NCI-H2227 treated with DMSO at 0.1 percent for 48 hours (cell line): Measurements from ENCODE around the gene ZNF629.

ENCODE experiments used
- DNase-seq: peaks from one replicate; lab custom pipeline; 2025; lab: John Stamatoyannopoulos, UW

Gene ZNF629

DNA sequence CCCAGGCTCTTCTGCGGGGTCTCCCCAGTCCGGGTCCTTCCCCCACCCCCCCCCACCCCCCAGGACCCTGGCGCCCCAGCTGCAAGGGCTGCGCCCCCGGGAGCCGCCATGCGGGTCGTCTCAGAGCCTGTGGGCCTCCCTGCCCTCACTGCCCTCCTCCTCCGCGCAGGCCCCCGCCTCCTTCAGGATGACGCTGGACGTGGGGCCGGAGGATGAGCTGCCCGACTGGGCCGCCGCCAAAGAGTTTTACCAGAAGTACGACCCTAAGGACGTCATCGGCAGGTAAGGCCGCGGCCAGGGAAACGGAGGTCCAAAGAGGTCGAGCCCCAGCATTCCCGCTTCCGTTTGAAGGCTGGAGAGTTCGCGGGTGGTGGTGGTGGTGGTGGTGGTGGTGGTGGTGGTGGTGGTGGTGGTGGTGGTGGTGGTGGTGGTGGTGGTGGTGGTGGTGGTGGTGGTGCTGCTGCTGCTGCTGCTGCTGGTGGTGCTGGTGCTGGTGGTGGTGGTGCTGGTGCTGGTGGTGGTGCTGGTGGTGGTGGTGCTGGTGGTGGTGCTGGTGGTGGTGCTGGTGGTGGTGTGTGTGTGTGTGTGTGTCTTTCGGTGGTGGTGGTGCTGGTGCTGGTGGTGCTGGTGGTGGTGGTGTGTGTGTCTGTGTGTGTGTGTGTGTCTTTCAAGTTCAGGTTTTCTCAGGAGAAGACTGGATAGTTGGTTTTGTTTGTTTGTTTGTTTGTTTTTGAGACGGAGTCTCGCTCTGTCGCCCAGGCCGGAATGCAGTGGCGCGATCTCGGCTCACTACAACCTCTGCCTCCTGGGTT is 38.2 kb downstream of the ZNF629 start:
- DNase-seq, result no peak

DNA sequence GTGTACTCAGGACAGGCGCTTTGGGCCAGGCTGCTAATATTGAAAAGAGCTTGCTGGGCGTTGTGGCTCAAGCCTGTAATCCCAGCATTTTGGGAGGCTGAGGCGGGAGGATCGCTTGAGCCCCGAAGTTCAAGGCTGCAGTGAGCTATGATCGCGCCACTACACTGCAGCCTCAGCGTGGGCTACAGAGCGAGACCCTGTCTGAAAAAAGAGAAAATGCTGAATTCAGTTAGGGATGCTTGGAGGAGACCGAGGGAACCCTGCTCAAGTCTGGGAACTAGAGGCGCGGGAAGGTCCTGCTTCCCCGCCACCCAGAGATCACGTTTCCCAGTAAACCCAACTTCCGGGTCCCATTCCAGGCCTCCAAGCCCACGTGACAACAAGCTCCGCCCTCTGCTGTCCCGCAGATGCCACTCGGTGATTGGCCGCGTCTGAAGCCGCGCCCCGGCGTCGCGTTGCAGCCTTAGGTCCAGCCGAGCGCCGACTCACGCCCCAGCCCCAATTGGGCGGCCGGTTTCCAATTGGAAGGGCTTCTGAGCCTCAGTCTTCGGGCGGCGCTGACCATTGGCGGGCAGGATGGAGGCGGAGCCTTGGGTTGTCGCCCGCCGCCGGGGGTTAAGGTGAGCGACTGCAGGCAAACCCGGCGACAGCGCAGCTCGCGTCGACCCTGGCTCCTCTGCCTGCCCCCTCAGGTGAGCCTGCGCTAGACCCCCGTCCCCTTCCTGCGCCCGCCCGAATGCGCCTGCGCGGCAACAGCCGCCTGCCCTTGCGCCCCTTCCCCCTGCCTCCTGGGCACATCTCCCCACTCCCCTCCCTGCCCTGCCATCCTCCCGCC is 39.0 kb downstream of the ZNF629 start, which contains the start of gene PHKG2:
TSS of gene PHKG2 (plus strand) at position 627 of the 835 bp plus-strand sequence. CDS start 396 bp downstream, outside the sequence.
- peak; percentile 97 for DNase-seq

DNA sequence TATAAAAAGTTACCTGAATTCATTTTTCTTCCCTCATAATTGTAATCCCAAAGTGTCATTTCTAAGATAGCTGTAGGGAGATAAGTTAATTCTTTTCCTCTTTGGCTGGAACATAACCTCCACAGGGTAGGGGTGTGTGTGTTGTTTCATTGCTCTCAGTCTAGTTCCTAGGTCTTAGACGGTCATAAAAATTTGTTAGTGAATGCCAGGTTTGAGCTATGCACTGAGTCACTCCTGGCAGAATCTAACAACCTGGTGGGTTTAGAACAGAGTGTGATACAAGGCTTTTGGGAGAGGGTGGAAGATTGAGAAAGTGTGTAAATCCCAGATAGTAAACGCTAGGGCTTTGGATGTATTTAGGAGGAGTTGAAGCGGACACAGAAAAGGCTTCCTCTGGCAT is 39.7 kb downstream of the ZNF629 start:
- no peak for DNase-seq

DNA sequence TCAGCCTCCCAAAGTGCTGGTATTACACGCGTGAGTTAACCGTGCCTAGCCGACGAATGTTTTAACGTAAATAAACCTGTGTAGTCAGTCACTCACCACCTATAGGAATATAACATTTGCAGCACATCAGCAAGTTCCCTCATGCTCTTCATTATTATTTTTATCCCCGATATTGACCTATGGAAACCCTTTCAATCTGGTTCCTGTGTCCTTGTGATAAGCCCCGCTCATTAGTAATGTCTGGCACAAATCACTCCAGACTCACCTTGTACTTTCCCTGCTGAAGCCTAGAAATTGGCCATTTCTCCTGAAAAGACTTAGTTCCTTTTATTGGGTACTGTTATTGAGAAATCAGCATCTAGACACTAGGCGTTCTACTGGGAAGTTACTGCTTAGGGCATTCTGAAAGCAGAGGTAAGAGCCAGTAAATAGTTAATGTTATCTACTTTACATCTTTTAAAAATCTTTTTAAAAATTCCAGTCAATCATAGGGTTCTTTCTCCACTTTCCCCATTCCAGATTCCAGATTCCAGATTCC is 40.3 kb downstream of the ZNF629 start:
- DNase-seq, result no peak

DNA sequence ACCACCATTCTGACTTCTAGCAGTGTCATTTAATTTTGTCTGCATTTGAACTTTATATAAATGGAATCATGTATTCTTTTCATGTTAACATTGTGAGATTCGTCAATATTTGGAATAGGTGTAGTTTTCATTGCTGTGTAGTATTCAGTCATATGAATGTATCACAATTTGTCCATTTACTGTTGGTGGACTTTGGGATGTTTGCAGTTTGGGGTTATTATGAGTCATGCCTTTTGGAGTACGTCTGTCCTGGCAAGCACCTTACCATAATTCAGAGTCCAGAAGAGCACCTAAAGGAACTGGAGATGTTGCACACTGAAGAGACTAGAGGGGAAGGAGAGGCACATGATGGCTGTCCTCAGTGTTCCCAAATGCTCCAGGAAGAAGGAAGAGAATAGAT is 41.9 kb downstream of the ZNF629 start:
- DNase-seq, result no peak

DNA sequence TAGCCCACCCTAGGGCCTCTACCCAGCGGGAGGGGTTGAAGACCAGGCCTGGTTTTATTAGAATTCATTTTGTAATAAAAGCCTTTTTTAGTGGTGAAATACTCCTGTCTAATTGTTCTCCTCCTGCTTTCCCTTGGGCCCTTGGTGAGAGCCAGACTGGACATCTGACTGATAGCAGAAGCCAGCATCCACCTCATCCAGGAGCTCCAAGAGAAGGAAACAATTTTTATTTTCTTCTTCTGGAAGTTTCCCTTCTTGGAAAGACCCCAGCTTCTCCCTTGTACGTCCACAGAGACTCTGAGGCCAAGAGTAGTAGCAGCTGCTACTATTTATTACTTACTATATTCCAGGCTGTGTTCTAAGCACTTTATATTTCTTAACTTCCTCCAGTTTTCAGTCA is 42.8 kb downstream of the ZNF629 start:
- DNase-seq, result no peak

DNA sequence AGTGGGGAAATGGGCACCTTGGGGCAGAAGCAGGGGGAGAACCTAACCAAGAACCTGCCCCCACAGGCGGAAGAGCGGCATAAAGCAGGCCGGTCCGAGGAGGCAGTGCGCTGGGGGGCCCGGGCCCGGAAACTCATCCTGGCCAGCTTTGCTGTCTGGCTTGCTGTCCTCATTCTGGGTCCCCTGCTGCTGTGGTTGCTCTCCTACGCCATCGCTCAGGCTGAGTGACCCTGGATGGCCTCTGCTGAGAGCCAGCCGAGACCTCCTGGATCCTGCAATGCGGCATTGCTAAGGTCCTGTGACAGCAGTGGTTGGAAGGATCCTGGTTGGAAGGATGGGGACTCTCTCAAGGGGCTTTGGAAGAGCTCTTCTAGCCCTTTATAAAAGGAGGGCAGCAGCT is 43.3 kb downstream of the ZNF629 start:
- DNase-seq, result no peak

DNA sequence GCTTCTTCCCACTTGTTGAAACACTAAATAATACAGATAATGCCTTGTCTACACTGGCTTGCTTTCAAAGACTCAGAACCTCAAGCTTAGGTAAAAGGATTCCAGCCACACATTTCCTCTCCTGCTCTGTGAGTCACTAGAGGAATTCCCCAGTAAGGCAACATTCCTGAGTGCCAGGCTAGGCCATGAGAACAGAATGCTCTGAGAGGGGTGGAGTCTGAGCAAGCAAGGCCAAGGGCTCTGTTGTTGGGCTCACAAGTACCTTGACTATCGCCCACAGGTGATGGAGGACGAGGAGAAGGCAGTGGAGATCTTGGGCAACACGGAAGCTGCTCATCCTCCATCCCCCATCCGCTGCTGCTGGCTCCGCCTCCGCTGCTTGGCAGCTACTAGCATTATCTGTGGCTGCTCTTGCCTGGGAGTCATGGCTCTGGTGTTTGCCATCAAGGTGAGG is 45.5 kb downstream of the ZNF629 start:
- peak; percentile 36 for DNase-seq

DNA sequence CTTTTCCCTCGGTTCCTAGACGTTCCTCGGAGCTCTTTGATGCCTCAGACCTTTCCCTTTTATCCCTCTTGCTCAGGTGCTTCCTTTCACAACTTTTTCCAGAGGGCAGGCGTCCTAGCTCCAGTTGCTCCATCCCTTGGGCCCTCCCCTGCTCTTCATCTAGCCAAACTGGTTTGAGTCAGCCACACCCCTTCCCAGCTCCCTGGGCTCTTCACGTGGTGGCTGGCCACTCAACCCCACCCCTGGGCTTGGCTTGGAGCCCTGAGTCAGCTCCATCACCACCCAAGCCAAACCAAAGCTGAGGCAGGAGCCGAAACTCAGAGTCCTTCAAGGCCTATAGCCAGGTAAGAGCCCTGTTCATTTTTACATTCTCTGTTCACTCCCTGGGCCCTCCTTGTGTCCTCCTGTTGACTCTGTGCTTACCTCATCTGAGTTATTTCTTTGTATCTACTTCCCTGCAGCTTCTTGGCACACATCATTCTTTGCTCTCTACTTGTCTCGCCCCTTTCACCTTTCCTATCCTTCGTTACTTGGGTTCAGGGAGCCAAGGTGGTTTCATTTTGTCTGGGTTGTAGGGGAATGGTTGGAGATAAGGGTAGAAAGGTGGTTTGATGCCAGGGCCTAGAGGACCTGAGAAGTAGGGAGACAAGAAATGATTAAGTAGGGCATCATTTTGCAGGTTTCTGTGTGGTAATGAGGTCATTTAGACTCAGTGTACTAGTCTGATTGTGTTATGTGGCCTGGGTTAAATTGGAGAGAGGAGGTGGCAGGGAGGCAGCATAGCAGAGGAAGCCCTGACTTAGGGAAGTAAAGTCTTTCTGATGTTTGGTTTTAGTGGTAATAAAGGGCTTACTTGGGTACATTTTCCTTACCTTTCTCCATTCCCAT is 46.4 kb downstream of the ZNF629 start:
- DNase-seq, result no peak

DNA sequence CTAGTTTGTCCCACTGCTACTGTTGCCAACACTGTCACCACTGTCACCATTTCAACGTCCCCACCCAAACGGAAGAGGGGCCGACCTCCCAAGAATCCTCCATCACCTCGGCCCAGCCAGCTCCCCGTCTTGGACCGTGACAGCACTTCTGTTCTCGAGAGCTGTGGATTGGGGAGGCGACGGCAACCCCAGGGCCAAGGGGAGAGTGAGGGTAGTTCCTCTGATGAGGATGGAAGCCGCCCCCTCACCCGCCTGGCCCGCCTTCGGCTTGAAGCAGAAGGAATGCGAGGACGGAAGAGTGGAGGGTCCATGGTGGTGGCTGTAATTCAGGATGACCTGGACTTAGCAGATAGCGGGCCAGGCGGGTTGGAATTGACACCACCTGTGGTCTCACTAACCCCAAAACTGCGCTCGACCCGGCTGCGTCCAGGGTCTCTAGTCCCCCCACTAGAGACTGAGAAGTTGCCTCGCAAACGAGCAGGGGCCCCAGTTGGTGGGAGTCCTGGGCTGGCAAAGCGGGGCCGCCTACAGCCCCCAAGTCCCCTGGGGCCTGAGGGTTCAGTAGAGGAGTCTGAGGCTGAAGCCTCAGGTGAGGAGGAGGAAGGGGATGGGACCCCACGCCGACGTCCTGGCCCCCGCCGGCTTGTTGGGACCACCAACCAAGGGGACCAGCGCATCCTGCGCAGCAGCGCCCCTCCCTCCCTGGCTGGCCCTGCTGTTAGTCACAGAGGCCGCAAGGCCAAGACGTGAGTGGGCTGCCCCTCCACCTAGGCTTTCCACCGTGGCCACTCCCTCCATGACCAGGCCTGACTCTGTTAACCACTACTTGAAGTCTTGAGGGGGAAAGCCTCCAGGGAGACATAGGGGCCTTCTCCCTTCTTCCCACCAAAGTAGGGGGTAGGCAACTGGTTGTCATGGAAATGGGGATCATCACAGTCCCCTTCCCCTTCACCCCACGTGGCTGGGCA is 47.7 kb downstream of the ZNF629 start:
- DNase-seq, result no peak

DNA sequence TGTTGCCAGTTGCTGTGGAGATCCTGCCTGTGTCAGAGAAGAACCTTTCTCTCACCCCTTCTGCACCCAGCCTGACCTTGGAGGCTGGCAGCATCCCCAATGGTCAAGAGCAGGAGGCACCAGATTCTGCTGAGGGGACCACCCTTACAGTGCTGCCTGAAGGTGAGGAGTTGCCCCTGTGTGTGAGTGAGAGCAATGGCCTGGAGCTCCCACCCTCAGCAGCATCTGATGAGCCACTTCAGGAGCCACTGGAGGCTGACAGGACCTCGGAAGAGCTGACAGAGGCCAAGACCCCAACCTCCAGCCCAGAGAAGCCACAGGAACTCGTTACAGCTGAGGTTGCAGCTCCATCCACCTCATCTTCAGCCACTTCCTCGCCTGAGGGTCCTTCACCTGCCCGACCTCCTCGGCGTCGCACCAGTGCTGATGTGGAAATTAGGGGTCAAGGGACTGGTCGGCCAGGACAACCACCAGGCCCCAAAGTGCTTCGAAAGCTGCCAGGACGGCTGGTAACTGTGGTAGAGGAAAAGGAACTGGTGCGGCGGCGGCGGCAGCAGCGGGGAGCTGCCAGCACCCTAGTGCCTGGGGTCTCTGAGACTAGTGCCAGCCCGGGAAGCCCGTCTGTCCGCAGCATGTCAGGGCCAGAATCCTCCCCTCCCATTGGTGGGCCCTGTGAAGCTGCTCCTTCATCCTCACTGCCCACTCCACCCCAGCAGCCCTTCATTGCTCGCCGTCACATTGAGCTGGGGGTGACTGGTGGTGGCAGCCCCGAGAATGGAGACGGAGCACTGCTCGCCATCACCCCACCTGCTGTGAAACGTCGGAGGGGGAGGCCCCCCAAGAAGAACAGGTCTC is 49.0 kb downstream of the ZNF629 start:
- DNase-seq, result no peak

DNA sequence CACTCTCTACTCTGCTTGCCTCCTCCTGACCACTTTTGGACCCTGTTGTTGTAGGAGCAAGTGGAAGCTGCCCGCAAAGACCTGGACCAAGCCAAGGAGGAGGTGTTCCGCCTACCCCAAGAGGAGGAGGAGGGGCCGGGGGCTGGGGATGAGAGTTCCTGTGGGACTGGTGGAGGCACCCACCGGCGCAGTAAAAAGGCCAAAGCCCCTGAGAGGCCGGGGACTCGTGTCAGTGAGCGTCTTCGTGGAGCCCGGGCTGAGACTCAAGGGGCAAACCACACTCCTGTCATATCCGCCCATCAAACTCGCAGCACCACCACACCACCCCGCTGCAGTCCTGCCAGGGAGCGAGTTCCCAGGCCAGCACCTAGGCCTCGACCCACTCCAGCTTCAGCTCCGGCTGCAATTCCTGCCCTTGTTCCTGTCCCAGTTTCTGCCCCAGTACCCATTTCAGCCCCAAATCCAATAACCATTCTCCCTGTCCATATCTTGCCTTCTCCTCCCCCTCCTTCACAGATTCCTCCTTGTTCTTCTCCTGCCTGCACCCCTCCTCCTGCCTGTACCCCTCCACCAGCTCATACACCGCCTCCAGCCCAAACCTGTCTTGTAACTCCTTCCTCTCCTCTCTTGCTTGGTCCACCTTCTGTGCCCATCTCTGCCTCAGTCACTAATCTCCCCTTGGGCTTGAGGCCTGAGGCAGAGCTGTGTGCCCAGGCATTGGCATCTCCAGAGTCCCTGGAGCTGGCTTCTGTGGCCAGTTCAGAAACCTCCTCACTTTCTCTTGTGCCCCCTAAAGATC is 49.8 kb downstream of the ZNF629 start:
- DNase-seq, result no peak

DNA sequence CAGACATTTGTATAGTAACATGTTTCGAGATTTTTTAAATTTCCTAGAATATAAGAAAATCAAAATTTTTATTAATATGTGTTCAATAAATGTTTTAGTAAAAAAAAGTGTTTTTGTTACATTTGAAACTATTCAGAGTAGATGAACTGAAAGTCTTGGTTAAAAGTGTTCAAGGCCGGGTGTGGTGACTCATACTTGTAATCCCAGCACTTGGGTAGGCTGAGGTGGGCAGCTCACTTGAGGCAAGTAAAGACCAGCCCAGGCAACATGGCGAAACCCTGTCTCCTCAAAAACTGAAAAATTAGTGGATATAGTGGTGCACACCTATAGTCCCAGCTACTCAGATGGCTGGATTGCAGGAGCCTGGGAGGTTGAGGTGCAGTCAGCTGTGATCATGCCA is 55.6 kb downstream of the ZNF629 start:
- no peak for DNase-seq

DNA sequence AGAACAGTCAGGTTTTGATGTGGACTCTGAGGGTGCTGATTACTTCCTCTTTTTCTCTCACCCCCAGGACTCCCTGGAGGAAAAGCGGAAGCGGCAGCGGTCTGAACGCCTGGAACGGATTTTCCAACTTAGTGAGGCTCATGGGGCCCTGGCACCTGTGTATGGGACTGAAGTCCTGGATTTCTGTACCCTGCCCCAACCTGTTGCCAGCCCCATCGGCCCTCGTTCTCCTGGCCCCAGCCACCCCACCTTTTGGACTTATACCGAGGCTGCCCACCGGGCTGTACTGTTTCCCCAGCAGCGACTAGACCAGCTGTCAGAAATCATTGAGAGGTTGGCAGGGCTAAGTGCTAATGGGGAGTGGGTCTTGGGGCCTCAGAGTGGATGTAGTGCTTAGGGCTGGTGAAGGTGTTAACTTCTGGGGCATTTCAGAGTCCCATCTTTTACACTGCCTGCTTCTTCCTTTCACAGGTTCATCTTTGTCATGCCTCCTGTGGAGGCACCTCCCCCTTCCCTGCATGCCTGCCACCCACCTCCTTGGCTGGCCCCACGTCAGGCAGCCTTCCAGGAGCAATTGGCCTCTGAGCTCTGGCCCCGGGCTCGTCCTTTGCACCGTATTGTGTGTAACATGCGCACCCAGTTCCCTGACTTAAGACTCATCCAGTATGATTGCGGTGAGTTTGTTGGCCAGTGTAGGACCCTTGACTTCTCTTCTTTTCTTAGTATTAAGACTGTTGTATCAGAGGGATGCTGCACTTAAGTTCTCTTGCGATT is 57.9 kb downstream of the ZNF629 start:
- DNase-seq, result no peak
